ENCODE data around the gene PTCH1. TPM values are rescaled to one million over a fixed set of nuclear protein-coding genes. Genes with fewer than 3 reads are reported as not detected.

Gene PTCH1
- total and polyA plus RNA-seq, 2 experiments from 2014 or later = 36.8 to 44.1 TPM

DNA sequence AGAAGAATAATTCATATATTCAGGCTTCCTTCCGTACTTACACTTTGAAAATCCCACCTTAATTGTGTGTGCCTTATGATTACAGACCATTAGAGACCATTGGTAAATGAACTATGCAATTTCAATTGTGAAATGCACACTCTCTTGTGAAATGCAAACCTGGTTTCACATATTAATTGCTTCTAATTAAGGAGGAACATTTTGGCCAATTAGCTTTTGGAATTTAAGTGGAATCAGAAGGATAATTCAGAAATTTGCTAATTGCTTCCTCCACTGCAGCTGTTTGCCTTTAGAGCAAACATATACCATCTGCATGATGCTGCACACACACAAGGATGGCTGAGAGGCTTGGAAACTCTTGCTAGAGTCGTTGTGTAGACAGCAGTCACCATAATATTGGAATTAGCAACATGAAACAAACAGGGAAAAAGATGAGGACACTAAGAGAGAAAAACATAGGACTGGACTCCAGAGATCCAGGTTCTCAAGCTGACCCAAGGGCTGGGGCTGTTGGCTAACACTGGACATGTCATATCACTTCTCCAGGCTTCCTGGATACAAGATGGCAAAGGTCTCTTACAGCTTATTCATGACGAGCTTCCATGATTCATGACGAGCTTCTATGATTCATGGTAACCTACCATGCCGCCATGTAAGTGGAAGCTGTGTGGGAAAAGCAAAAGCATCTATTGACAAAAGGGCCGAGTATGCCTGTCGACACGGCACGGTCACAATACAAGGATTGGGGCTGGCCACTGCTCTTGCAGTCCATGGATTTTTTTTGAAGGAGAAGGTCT, 78.0 kb downstream of the PTCH1 start:
- no peaks in the 10 kb centered on the region for H3K9me2 ChIP-seq (replicated peaks; ENCODE audit: insufficient read depth)
- H3K9me3 ChIP-seq (ENCODE audit: low read depth) = no peaks in the 10 kb centered on the region
- H3K27ac ChIP-seq = no peak overlapping the region
- no peak overlapping the region for H2AFZ ChIP-seq
- WGBS (ENCODE audit: low lambda C conversion rate, missing lambda C conversion rate) = 92% methylated on average over 9 of the region's 9 CpGs
- H3K27me3 ChIP-seq = no peaks in the 10 kb centered on the region
- no peak overlapping the region for H3K4me2 ChIP-seq
- no peaks in the 10 kb centered on the region for H3K79me2 ChIP-seq
- DNase-seq (ENCODE audit: low spot score) = no peak
- no peaks in the 10 kb centered on the region for H3K36me3 ChIP-seq (replicated peaks; ENCODE audit: insufficient read depth, low read depth)
- H3K4me1 ChIP-seq (ENCODE audit: insufficient read depth) = no peaks in the 10 kb centered on the region
- no peak overlapping the region for H3K4me3 ChIP-seq
- no peaks in the 10 kb centered on the region for H4K20me1 ChIP-seq (ENCODE audit: insufficient read depth, poor library complexity, severe bottlenecking)
- TF ChIP-seq EZH2 (IDR thresholded peaks at IDR 0.05; ENCODE audit: borderline replicate concordance) = no peak
- TF ChIP-seq EZH2phosphoT487 (IDR thresholded peaks at IDR 0.05; ENCODE audit: low read depth, severe bottlenecking, unreplicated experiment) = no peak
- TF ChIP-seq, protein P1, sequence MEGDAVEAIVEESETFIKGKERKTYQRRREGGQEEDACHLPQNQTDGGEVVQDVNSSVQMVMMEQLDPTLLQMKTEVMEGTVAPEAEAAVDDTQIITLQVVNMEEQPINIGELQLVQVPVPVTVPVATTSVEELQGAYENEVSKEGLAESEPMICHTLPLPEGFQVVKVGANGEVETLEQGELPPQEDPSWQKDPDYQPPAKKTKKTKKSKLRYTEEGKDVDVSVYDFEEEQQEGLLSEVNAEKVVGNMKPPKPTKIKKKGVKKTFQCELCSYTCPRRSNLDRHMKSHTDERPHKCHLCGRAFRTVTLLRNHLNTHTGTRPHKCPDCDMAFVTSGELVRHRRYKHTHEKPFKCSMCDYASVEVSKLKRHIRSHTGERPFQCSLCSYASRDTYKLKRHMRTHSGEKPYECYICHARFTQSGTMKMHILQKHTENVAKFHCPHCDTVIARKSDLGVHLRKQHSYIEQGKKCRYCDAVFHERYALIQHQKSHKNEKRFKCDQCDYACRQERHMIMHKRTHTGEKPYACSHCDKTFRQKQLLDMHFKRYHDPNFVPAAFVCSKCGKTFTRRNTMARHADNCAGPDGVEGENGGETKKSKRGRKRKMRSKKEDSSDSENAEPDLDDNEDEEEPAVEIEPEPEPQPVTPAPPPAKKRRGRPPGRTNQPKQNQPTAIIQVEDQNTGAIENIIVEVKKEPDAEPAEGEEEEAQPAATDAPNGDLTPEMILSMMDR (IDR thresholded peaks at IDR 0.05; ENCODE audit: poor library complexity) = no peak

DNA sequence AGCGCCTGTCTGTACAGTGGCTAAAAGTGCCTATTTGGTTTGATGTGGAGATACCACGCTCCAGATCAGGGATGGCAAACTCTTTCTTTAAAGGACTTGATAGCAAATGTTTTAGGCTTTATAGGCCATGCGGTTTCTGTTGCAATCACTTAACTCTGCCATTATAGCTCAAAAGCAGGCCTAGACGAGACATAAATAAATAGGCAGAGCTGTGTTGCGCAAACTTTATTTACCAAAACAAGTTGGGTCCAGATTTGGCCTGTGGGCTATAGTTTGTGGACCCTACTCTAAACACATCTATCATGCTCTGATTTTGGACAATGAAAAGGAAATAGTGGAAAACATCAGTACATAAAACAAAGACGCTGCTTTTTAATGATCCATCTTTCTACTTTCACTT, 79.2 kb downstream of the PTCH1 start:
- Histone ChIP-seq H3K9me3 (ENCODE audit: low read depth) (no peaks in the 10 kb centered on the region), H3K4me2 (no peak overlapping the region), H3K27ac (peak overlapping the region; percentile 34), H3K4me3 (no peak overlapping the region), H3K27me3 (no peaks in the 10 kb centered on the region), H3K4me1 (ENCODE audit: insufficient read depth) (no peaks in the 10 kb centered on the region), H3K79me2 (no peaks in the 10 kb centered on the region), H2AFZ (no peak overlapping the region), H3K36me3 (replicated peaks; ENCODE audit: insufficient read depth, low read depth) (no peaks in the 10 kb centered on the region), H4K20me1 (ENCODE audit: insufficient read depth, poor library complexity, severe bottlenecking) (no peaks in the 10 kb centered on the region), H3K9me2 (replicated peaks; ENCODE audit: insufficient read depth) (no peaks in the 10 kb centered on the region)
- DNase-seq (ENCODE audit: low spot score) = no peak
- WGBS (ENCODE audit: low lambda C conversion rate, missing lambda C conversion rate) = 73% methylated on average over 6 of the region's 6 CpGs
- TF ChIP-seq EZH2phosphoT487 (IDR thresholded peaks at IDR 0.05; ENCODE audit: low read depth, severe bottlenecking, unreplicated experiment) (no peak), EZH2 (IDR thresholded peaks at IDR 0.05; ENCODE audit: borderline replicate concordance) (no peak)
- TF ChIP-seq, protein P1 (IDR thresholded peaks at IDR 0.05; ENCODE audit: poor library complexity) = no peak

- WGBS (ENCODE audit: low lambda C conversion rate, missing lambda C conversion rate) = 97% methylated on average over 7 of the region's 7 CpGs
- no peaks in the 10 kb centered on the region for H3K79me2 ChIP-seq
- no peaks in the 10 kb centered on the region for H3K9me2 ChIP-seq (replicated peaks; ENCODE audit: insufficient read depth)
- H3K4me3 ChIP-seq = no peak overlapping the region
- no peaks in the 10 kb centered on the region for H3K9me3 ChIP-seq (ENCODE audit: low read depth)
- no peak overlapping the region for H3K4me2 ChIP-seq
- H4K20me1 ChIP-seq (ENCODE audit: insufficient read depth, poor library complexity, severe bottlenecking) = no peaks in the 10 kb centered on the region
- H2AFZ ChIP-seq = no peak overlapping the region
- H3K36me3 ChIP-seq (replicated peaks; ENCODE audit: insufficient read depth, low read depth) = no peaks in the 10 kb centered on the region
- no peak for TF ChIP-seq EZH2phosphoT487 (IDR thresholded peaks at IDR 0.05; ENCODE audit: low read depth, severe bottlenecking, unreplicated experiment)
- TF ChIP-seq, protein P1 (IDR thresholded peaks at IDR 0.05; ENCODE audit: poor library complexity) = no peak
- no peak for TF ChIP-seq EZH2 (IDR thresholded peaks at IDR 0.05; ENCODE audit: borderline replicate concordance)
- DNase-seq (ENCODE audit: low spot score) = no peak
- no peaks in the 10 kb centered on the region for H3K27me3 ChIP-seq
- H3K27ac ChIP-seq = no peak overlapping the region
- no peaks in the 10 kb centered on the region for H3K4me1 ChIP-seq (ENCODE audit: insufficient read depth)
Measured at GRCh38 chr9:95436416-95436815, 80.4 kb downstream of the PTCH1 start.

Data from hepatocyte (in vitro differentiated cells).